D341Med (cell line): ENCODE data around the gene LAMB1.

Source experiments
- DNase-seq: peaks from one replicate; pipeline ENCODE4 v3.0.0; 2012; ENCODE audit warnings: low spot score

The LAMB1 gene

GRCh38 chr7:107877731-107878382 is 125.1 kb downstream of the LAMB1 start:
- no peak for DNase-seq

GRCh38 chr7:107876916-107877315 is 126.0 kb downstream of the LAMB1 start:
- no peak for DNase-seq

- peak; percentile 69 for DNase-seq
These were observed 128.1 kb downstream of the LAMB1 start for GRCh38 chr7:107874605-107875446.

GRCh38 chr7:107874111-107874510 is 128.8 kb downstream of the LAMB1 start:
- no peak for DNase-seq
